ENCODE results near the gene TMEM258. TPM values are rescaled to one million over a fixed set of nuclear protein-coding genes. Genes with fewer than 3 reads are reported as not detected.

The TMEM258 gene
- total and polyA plus RNA-seq, 10 of the 15 experiments (the other 5 are each of a cell fraction or from before 2014, with no cell fraction given) = 160 to 840 (median 326) TPM

GRCh38 chr11:61784506-61784805 lies 7.9 kb downstream of the TMEM258 start:
- Histone ChIP-seq H3K27ac (ENCODE audit: control insufficient read depth, insufficient read depth) (no peak overlapping the region), H3K9me3 (replicated peaks; ENCODE audit: control insufficient read depth, insufficient read depth, low read length) (no peaks in the 10 kb centered on the region), H2AFZ (ENCODE audit: control insufficient read depth, low read depth, low read length) (no peak overlapping the region), H3K79me2 (ENCODE audit: control insufficient read depth, insufficient read depth, low read length) (no peaks in the 10 kb centered on the region), H3K36me3 (ENCODE audit: control insufficient read depth in 2 of 2, insufficient read depth in 2 of 2, low read length in 1 of 2) (peaks cover 14 to 15% of the 10 kb centered on the region in 2 experiments), H3K4me2 (ENCODE audit: control insufficient read depth, insufficient read depth) (no peak overlapping the region), H3K27me3 (replicated peaks in 1 of 2; ENCODE audit: control insufficient read depth in 2 of 2, insufficient read depth in 2 of 2, low read length in 1 of 2) (no peaks in the 10 kb centered on the region), H4K20me1 (ENCODE audit: control insufficient read depth, insufficient read depth) (no peaks in the 10 kb centered on the region), H3K4me3 (no peak overlapping the region), H3K9ac (ENCODE audit: control insufficient read depth, insufficient read depth, low read length) (no peak overlapping the region), H3K4me1 (ENCODE audit: control insufficient read depth, insufficient read depth, low read length) (no peaks in the 10 kb centered on the region; the same call in 1 of the 2 replicates)
- RAD21 ChIA-PET (ENCODE audit: unreplicated experiment) = interaction anchor here (0.7 to 1.1 kb wide), 2 partner anchors 50 to 298 kb away, joined by 3 to 4 read pairs; no protein-coding TSS in a partner anchor
- in situ Hi-C loops (cut with MboI) = loop anchor here (5.0 kb wide), 1 partner anchor 37 kb away; no protein-coding TSS in a partner anchor
- intact Hi-C loops (cut with micrococcal nuclease; ENCODE audit: unreplicated experiment) = no loop called here
- DNase-seq (ENCODE audit: low read depth, low spot score) (no peak), FAIRE-seq (no peak), ATAC-seq (no peak)
- SMC1A ChIA-PET (ENCODE audit: uncharacterized antibody, unreplicated experiment) = no interaction called here
- POLR2A ChIA-PET = interaction anchor here (1.1 kb wide), 1 partner anchor 29 kb away, joined by 4 read pairs; no protein-coding TSS in a partner anchor
- no TSS peak for BruUV-seq (replicated peaks)
- 73% methylated on average over 7 of the region's 7 CpGs for WGBS (ENCODE audit: insufficient coverage, insufficient replicate concordance, low lambda C conversion rate, missing lambda C conversion rate)
- TF ChIP-seq NKRF (conservative IDR thresholded peaks at IDR 0.05) (no peak), NFYB (IDR thresholded peaks at IDR 0.05; ENCODE audit: insufficient read depth, low read depth, low read length) (no peak), FOXK2 (IDR thresholded peaks at IDR 0.05) (no peak), BMI1 (IDR thresholded peaks at IDR 0.05; ENCODE audit: borderline replicate concordance) (no peak), PBX3 (IDR thresholded peaks at IDR 0.05; ENCODE audit: insufficient replicate concordance, low read depth, low read length) (no peak), HDGF (IDR thresholded peaks at IDR 0.05) (no peak), STAT3 (IDR thresholded peaks at IDR 0.05; ENCODE audit: low read depth, low read length) (no peak)
- CTCF ChIA-PET = interaction anchor here (0.7 to 10.5 kb wide), 2 partner anchors 36 to 44 kb away, joined by 3 to 200 read pairs; no protein-coding TSS in a partner anchor

Data from GM12878 (cell line).